Spleen (tissue), 11 donors: Measurements from ENCODE around the gene RPTOR. TPM values are rescaled to one million over a fixed set of nuclear protein-coding genes. Genes with fewer than 3 reads are reported as not detected.
"Not testable (repeated sequence)": the region's sequence is repeated elsewhere in the genome, so short reads cannot be mapped to it uniquely, and the experiment has no call there.

ENCODE experiments used
- DNase-seq: peaks from one replicate; pipeline ENCODE4 v3.0.0-alpha.2; 2020
- H3K27ac ChIP-seq, 8 donors: fragments of 200-600 bp; sonication (generic) in 7 of 8; 1 replicate in 4 of 8; 2 replicates in 4 of 8; pipeline versions ENCODE4 v1.5.0 to v1.8.0; 2016 to 2021; ENCODE audit warnings: inconsistent platforms in 4 of 8, mild to moderate bottlenecking in 4 of 8, moderate library complexity in 1 of 8
- H3K27me3 ChIP-seq, 7 donors: fragments of 200-600 bp; sonication (generic) in 6 of 7; replicated peaks in 1 of 7; 1 replicate in 4 of 7; 2 replicates in 3 of 7; pipeline versions ENCODE4 v1.5.0 to v1.8.0; 2016 to 2021; ENCODE audit warnings: inconsistent platforms in 3 of 7, mild to moderate bottlenecking in 1 of 7
- H3K36me3 ChIP-seq, 6 donors: fragments of 200-600 bp; sonication (generic) in 5 of 6; 1 replicate in 4 of 6; 2 replicates in 2 of 6; pipeline versions ENCODE4 v1.5.0 to v1.8.0; 2016 to 2021; ENCODE audit warnings: inconsistent platforms in 2 of 6
- H3K4me1 ChIP-seq, 6 donors: fragments of 200-600 bp; sonication (generic) in 5 of 6; 1 replicate in 3 of 6; 2 replicates in 3 of 6; pipeline versions ENCODE4 v1.5.0 to v1.8.0; 2016 to 2021; ENCODE audit warnings: inconsistent platforms in 3 of 6
- H3K4me3 ChIP-seq, 8 donors: fragments of 200-600 bp; sonication (generic) in 7 of 8; 1 replicate in 4 of 8; 2 replicates in 4 of 8; pipeline versions ENCODE4 v1.5.0 to v1.8.0; 2016 to 2021; ENCODE audit warnings: inconsistent platforms in 4 of 8, mild to moderate bottlenecking in 4 of 8, moderate library complexity in 2 of 8
- H3K9me3 ChIP-seq, 8 donors: fragments of 200-600 bp; sonication (generic) in 7 of 8; 1 replicate in 4 of 8; 2 replicates in 4 of 8; pipeline versions ENCODE4 v1.5.0 to v1.8.0; 2016 to 2021; ENCODE audit warnings: inconsistent platforms in 4 of 8
- POLR2A ChIP-seq, 3 donors: fragments of 450-650 bp; IDR thresholded peaks; one replicate each; pipeline ENCODE4 v1.5.1; 2017; ENCODE audit warnings: antibody characterized with exemption in 3 of 3, mild to moderate bottlenecking in 1 of 3
- POLR2AphosphoS5 ChIP-seq, 3 donors: sonication (generic); formaldehyde crosslinking; IDR thresholded peaks; one replicate each; pipeline ENCODE4 v1.5.1; 2017; ENCODE audit warnings: antibody characterized with exemption in 3 of 3
- WGBS, 5 donors: extraction: QIAGEN DNeasy Blood & Tissue Kit in 3 of 5; methylation state at CpG; one replicate each; pipeline versions ENCODE4 v1.1.5 to v1.1.7; 2013 to 2018; 5-methylcytosine and 5-hydroxymethylcytosine counted together
- intact Hi-C: fragments of 100-400 bp; cut with DNase I; formaldehyde crosslinking; loops from one replicate; pipeline ENCODE4 v1.15.0; 2023; ENCODE audit warnings: low total_unique reads
- polyA plus RNA-seq, 3 donors: library from polyadenylated mRNA; stranded (reverse); fragments of 200-250 nt; gene quantifications; one replicate each; pipeline ENCODE4 v1.2.1, GENCODE V29; 2013
- total RNA-seq, 7 donors: library from RNA; depleted of rRNA in 3 of 7; stranded (reverse); fragments of >200 nt in 3 of 7; fragmentation: NEBNext Ultra II Directional in 4 of 7; extraction: Animal tissue kit (Norgen Biotek cat#: 25700) in 4 of 7; gene quantifications; one replicate each; pipeline versions ENCODE4 v1.1.0 to v1.2.1, GENCODE V29; 2016 to 2021
- TF ChIP-seq, protein P1 (sequence below), 11 experiments: fragments of 200-600 bp in 7 of 11; fragments of 450-650 bp in 4 of 11; sonication (generic) in 4 of 11; IDR thresholded peaks in 8 of 11; conservative IDR thresholded peaks in 3 of 11; 1 replicate in 7 of 11; 2 replicates in 4 of 11; pipeline versions ENCODE4 v1.4.0 to v1.8.0; 2016 to 2021; ENCODE audit warnings: antibody characterized with exemption in 11 of 11, inconsistent platforms in 4 of 11, mild to moderate bottlenecking in 1 of 11
- donor health status: healthy with polysubstance abuse.
- donor health status: DM: no; HTN: no; CAD: no; lungs with moderate emphysema.
- donor health status: DM: no; HTN: no; CAD: no.
- donor health status: Bipolar disorder and iron deficiency.
- donor health status: healthy.
- donor health status: DM: no; HTN: no; CAD: no.
- donor health status: DM: yes; HTN: yes; CAD: no.

The RPTOR gene
- total and polyA plus RNA-seq, 10 donors: 3.1 to 61.2 (median 40.7) TPM

DNA sequence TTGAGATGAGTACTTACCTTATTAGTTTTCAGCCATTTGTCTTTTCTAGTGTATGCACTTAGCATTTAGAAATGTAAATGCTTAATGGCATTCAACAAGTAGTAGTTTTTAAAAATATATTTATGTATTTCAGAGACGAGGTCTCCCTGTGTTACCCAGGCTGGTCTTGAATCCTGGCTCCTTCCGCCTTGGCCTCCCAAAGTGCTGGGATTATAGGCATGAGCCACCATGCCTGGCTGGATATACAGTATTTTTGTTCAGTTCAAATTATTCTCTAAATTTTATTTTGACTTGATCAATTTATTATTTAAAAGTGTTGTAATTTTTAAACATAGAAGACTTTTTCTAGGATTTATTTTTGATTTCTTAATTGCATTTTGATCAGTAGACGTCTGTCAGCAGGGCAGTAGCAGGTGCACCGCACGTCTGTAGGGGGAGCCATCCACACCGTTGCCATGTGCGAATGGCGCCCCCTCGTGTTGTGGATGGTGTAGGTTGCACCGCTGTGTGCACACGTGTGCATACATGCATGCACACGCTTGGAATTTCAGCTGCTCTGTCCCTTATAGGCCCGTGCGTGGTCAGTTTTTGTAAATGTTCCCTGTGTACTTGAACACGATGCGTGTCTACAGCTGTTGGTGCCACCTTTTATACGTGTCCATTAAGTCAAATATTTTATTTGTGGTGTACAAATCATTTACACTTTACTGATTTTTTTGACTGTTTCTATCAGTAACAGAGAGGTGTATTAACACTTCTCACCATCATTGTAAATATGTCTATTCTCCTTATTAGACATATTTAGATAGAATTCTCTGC, 30.6 kb downstream of the RPTOR start:
- Histone ChIP-seq H3K36me3 (peaks cover 0 to 5% (median 0%) of the 10 kb centered on the region in 6 donors), H3K4me1 (peaks cover 0 to 21% (median 11%) of the 10 kb centered on the region in 6 donors), H3K9me3 (peaks cover 0 to 8% (median 3%) of the 10 kb centered on the region in 8 donors), H3K27me3 (no peaks in the 10 kb centered on the region), H3K27ac (no peak overlapping the region), H3K4me3 (no peak overlapping the region)
- TF ChIP-seq, protein P1, sequence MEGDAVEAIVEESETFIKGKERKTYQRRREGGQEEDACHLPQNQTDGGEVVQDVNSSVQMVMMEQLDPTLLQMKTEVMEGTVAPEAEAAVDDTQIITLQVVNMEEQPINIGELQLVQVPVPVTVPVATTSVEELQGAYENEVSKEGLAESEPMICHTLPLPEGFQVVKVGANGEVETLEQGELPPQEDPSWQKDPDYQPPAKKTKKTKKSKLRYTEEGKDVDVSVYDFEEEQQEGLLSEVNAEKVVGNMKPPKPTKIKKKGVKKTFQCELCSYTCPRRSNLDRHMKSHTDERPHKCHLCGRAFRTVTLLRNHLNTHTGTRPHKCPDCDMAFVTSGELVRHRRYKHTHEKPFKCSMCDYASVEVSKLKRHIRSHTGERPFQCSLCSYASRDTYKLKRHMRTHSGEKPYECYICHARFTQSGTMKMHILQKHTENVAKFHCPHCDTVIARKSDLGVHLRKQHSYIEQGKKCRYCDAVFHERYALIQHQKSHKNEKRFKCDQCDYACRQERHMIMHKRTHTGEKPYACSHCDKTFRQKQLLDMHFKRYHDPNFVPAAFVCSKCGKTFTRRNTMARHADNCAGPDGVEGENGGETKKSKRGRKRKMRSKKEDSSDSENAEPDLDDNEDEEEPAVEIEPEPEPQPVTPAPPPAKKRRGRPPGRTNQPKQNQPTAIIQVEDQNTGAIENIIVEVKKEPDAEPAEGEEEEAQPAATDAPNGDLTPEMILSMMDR (IDR thresholded peaks at IDR 0.05 in 8 of 11, conservative IDR thresholded peaks at IDR 0.05 in 3 of 11): peak; percentile 96 to 100 (median 99)
- peak; percentile 62 to 79 (median 77) for TF ChIP-seq POLR2AphosphoS5 (IDR thresholded peaks at IDR 0.05)
- TF ChIP-seq POLR2A (IDR thresholded peaks at IDR 0.05): no peak
- WGBS, 5 donors: 20 to 24% (median 21%) methylated on average over 17 of the region's 17 CpGs
- peak; percentile 97 for DNase-seq
- intact Hi-C loops: loop anchor here (10.0 kb wide), 1 partner anchor 150 kb away; no protein-coding TSS in a partner anchor

DNA sequence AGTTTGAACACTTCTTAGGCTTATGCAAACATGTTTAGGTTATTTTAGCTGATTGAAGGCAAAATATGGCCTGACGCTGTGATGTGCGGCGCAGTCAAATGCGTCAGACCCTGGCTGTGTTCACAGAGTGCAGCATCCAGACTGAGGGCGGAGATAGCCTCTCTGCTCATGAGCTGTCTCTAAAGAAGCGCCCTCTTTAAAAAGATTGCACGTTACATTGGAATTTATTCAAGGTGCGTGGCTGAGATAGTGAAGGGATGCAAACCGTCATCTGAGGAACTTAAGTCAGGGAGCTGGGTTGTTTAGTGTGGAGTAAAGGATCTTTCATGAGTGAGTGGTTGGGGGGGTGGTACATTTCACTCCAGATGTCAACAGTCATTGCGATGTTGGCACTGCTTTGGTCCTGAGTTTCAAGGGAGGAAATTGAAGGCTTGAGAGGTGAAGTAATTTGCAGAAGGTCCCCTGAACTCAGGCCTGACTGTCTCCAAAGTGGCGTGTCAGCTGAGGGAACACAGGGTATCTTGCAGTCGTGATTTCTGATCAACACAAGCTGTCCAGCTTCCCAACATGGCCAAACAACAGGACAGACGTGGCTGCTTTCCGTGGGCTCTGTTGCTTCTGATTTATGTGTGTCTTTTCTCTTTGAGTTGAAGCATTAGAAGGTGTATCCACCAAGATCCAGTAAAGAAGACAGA, 33.4 kb downstream of the RPTOR start:
- Histone ChIP-seq H3K36me3 (peaks cover 0 to 18% (median 0%) of the 10 kb centered on the region in 6 donors), H3K4me3 (no peak overlapping the region), H3K27ac (no peak overlapping the region), H3K27me3 (no peaks in the 10 kb centered on the region), H3K9me3 (no peaks in the 10 kb centered on the region), H3K4me1 (peaks cover 0 to 25% (median 11%) of the 10 kb centered on the region in 6 donors)
- WGBS, 5 donors: 82 to 89% (median 87%) methylated on average over 14 of the region's 14 CpGs
- no peak for DNase-seq
- intact Hi-C loops: loop anchor here (10.0 kb wide), 1 partner anchor 153 kb away; no protein-coding TSS in a partner anchor
- TF ChIP-seq POLR2A (IDR thresholded peaks at IDR 0.05): no peak
- TF ChIP-seq, protein P1 (IDR thresholded peaks at IDR 0.05 in 8 of 11, conservative IDR thresholded peaks at IDR 0.05 in 3 of 11): no peak
- TF ChIP-seq POLR2AphosphoS5 (IDR thresholded peaks at IDR 0.05): no peak

DNA sequence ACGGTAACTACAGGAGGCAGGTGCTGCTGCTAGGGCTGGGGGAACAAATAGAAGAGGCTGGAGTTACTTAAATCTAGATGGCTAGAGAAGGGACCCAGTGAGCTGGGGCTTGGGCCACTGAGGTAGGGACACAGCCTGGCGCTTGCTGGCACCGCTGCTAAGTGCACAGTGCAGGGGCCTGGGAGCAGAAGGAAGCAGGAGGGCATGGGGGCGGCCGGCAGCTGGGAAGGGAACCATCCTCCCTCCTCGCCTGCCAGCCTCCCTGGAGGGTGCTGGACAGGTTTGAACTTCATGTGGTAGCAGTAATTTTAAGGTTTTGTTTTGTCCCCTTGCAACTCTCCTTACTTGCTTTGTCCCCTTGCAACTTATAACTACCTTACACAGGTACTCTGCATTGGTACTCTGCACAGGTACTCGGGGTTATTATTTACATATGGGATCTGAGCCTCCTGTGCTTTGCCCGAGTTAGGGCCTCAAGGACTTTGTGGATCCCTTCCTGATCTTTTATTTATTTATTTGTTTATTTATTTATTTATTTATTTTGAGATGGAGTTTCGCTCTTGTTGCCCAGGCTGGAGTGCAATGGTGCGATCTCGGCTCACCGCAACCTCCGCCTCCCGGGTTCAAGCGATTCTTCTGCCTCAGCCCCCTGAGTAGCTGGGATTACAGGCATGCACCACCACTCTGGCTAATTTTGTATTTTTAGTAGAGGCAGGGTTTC, 34.2 kb downstream of the RPTOR start:
- intact Hi-C loops: loop anchor here (10.0 kb wide), 1 partner anchor 154 kb away; no protein-coding TSS in a partner anchor
- H3K4me3 ChIP-seq, H3K27ac ChIP-seq, DNase-seq, H3K27me3 ChIP-seq, H3K9me3 ChIP-seq: not testable (repeated sequence)
- H3K36me3 ChIP-seq: peaks cover 0 to 18% (median 0%) of the 10 kb centered on the region in 6 donors
- peaks cover 0 to 25% (median 11%) of the 10 kb centered on the region in 6 donors for H3K4me1 ChIP-seq
- peak in 1 of 3 donors; percentile 26 for TF ChIP-seq POLR2AphosphoS5 (IDR thresholded peaks at IDR 0.05)
- 85 to 94% (median 91%) methylated on average over 15 of the region's 15 CpGs for WGBS, 5 donors

DNA sequence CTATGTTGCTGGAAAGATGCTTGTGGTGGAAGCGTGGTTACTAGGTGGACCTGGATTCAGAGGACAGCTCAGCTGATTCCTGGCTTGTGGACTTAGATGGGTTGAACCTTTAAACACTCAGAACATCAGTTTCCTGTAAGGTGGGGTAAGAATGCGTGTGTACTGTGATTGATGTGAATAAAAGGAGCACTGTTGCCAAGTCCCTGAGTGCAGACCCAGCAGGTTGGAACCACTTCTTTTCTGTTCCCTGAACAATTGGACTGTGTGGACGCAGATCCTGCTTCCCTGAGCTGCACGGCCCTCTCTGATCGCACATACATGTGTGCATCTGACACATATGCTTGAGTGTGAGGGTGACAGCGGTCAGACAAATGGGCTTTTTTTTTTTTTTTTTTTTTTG, 37.5 kb downstream of the RPTOR start:
- Histone ChIP-seq H3K9me3 (no peaks in the 10 kb centered on the region), H3K27me3 (no peaks in the 10 kb centered on the region), H3K4me1 (peaks cover 6 to 40% (median 20%) of the 10 kb centered on the region in 6 donors), H3K36me3 (peaks cover 0 to 18% (median 0%) of the 10 kb centered on the region in 6 donors), H3K27ac (no peak overlapping the region), H3K4me3 (no peak overlapping the region)
- no peak for DNase-seq
- intact Hi-C loops: no loop called here
- 73 to 88% (median 86%) methylated on average over 6 of the region's 6 CpGs for WGBS, 5 donors
- TF ChIP-seq POLR2A (IDR thresholded peaks at IDR 0.05) (no peak), POLR2AphosphoS5 (IDR thresholded peaks at IDR 0.05) (no peak)
- TF ChIP-seq, protein P1 (IDR thresholded peaks at IDR 0.05 in 8 of 11, conservative IDR thresholded peaks at IDR 0.05 in 3 of 11): no peak
